ENCODE data around the gene CROCC. TPM values are rescaled to one million over a fixed set of nuclear protein-coding genes. Genes with fewer than 3 reads are reported as not detected.

CROCC gene
- total RNA-seq, 6 experiments from 2014 or later, result 6.5 to 12.7 (median 9.4) TPM

- H3K4me3 ChIP-seq, result peak overlapping the region; percentile 49 to 51 (median 49)
- peak; percentile 82 to 87 (median 84) for ATAC-seq
- intact Hi-C loops (cut with DNase I), result no loop called here
- H3K27ac ChIP-seq, result peak overlapping the region; percentile 97 to 99 (median 99)
- no peaks in the 10 kb centered on the region for H3K9me3 ChIP-seq
- H3K36me3 ChIP-seq, result no peaks in the 10 kb centered on the region
- no peaks in the 10 kb centered on the region for H3K27me3 ChIP-seq
- TF ChIP-seq POLR2A (IDR thresholded peaks at IDR 0.05) (peak; percentile 100), CTCF (IDR thresholded peaks at IDR 0.05) (no peak)
- peaks cover 0 to 3% (median 0%) of the 10 kb centered on the region in 4 donors for H3K4me1 ChIP-seq
- DNase-seq, result no peak
- WGBS (ENCODE audit: insufficient coverage, low coverage, low lambda C conversion rate, missing lambda C conversion rate), result 5% methylated on average over 12 of the region's 12 CpGs
Measured at GRCh38 chr1:16905110-16905867, 16.4 kb upstream of the CROCC start.

GRCh38 chr1:16905868-16906702 lies 15.6 kb upstream of the CROCC start:
- TF ChIP-seq CTCF (IDR thresholded peaks at IDR 0.05), result no peak
- TF ChIP-seq POLR2A (IDR thresholded peaks at IDR 0.05), result no peak
- no peaks in the 10 kb centered on the region for H3K27me3 ChIP-seq
- H3K36me3 ChIP-seq, result no peaks in the 10 kb centered on the region
- 72% methylated on average over 11 of the region's 11 CpGs for WGBS (ENCODE audit: insufficient coverage, low coverage, low lambda C conversion rate, missing lambda C conversion rate)
- ATAC-seq, result no peak
- no peak for DNase-seq
- H3K4me3 ChIP-seq, result no peak overlapping the region
- peak overlapping the region in 1 of 3 donors; percentile 99 for H3K27ac ChIP-seq
- no peaks in the 10 kb centered on the region for H3K9me3 ChIP-seq
- peaks cover 0 to 3% (median 0%) of the 10 kb centered on the region in 4 donors for H3K4me1 ChIP-seq
- intact Hi-C loops (cut with DNase I), result no loop called here

GRCh38 chr1:16906873-16907272 lies 14.9 kb upstream of the CROCC start:
- H3K27ac ChIP-seq, result no peak overlapping the region
- TF ChIP-seq POLR2A (IDR thresholded peaks at IDR 0.05), result no peak
- no peak for TF ChIP-seq CTCF (IDR thresholded peaks at IDR 0.05)
- ATAC-seq (no peak), DNase-seq (no peak)
- no peaks in the 10 kb centered on the region for H3K27me3 ChIP-seq
- no peaks in the 10 kb centered on the region for H3K9me3 ChIP-seq
- no peak overlapping the region for H3K4me3 ChIP-seq
- intact Hi-C loops (cut with DNase I), result no loop called here
- 69% methylated on average over 2 of the region's 4 CpGs for WGBS (ENCODE audit: insufficient coverage, low coverage, low lambda C conversion rate, missing lambda C conversion rate)
- peaks cover 0 to 7% (median 0%) of the 10 kb centered on the region in 4 donors for H3K4me1 ChIP-seq
- no peaks in the 10 kb centered on the region for H3K36me3 ChIP-seq

- H3K27ac ChIP-seq, result no peak overlapping the region
- TF ChIP-seq POLR2A (IDR thresholded peaks at IDR 0.05), result no peak
- TF ChIP-seq CTCF (IDR thresholded peaks at IDR 0.05), result no peak
- peaks cover 0 to 13% (median 0%) of the 10 kb centered on the region in 4 donors for H3K4me1 ChIP-seq
- no peak for DNase-seq
- no peaks in the 10 kb centered on the region for H3K9me3 ChIP-seq
- WGBS (ENCODE audit: insufficient coverage, low coverage, low lambda C conversion rate, missing lambda C conversion rate), result 83% methylated on average over 15 of the region's 15 CpGs
- no peak for ATAC-seq
- no peak overlapping the region for H3K4me3 ChIP-seq
- no peaks in the 10 kb centered on the region for H3K36me3 ChIP-seq
- no peaks in the 10 kb centered on the region for H3K27me3 ChIP-seq
- intact Hi-C loops (cut with DNase I), result no loop called here
Measured at GRCh38 chr1:16907870-16908758, 13.6 kb upstream of the CROCC start.
